DLD1 (cell line): Measurements from ENCODE around the gene PTAR1.
"Not testable (repeated sequence)": the region's sequence is repeated elsewhere in the genome, so short reads cannot be mapped to it uniquely, and the experiment has no call there.

ENCODE experiments used
- in situ Hi-C: cut with HindIII; loops from 2 replicates; pipeline ENCODE4 v1.10.0; 2017; ENCODE audit warnings: low sequenced_read_pairs

The PTAR1 gene, protein sequence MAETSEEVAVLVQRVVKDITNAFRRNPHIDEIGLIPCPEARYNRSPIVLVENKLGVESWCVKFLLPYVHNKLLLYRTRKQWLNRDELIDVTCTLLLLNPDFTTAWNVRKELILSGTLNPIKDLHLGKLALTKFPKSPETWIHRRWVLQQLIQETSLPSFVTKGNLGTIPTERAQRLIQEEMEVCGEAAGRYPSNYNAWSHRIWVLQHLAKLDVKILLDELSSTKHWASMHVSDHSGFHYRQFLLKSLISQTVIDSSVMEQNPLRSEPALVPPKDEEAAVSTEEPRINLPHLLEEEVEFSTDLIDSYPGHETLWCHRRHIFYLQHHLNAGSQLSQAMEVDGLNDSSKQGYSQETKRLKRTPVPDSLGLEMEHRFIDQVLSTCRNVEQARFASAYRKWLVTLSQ

GRCh38 chr9:69759421-69760277, at the start of gene PTAR1:
Gene PTAR1, minus strand, starts transcription at chr9:69760011. Its CDS starts 73 bp downstream, at chr9:69759938.
- in situ Hi-C loops: no loop called here

DNA sequence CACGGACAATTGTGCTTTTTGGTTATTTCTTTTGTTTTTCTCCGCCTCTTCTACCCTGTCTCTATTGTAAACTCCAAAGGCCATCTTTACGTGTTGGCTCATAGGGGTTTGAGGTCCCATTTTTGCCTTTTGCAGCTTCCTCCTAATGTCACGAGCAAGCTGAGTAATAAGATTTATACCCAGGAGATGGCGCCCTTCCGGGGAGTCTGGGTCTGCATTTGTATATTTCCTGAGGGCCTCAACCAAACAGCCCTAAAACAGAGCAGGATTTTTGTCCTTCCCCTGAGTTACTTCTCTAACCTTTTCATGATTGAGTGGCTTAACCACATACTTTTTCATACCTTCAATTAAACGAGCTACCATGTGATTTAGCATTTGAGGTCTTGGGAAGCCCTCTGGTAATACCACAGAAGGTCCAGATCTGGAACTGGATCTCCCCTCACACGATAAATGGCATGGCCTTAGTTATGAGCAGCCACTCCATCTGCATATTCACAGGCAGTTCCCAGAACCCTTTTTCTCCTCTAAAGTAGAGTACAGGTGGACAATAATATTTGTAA, 49.6 kb upstream of the PTAR1 start:
- in situ Hi-C loops: no loop called here

DNA sequence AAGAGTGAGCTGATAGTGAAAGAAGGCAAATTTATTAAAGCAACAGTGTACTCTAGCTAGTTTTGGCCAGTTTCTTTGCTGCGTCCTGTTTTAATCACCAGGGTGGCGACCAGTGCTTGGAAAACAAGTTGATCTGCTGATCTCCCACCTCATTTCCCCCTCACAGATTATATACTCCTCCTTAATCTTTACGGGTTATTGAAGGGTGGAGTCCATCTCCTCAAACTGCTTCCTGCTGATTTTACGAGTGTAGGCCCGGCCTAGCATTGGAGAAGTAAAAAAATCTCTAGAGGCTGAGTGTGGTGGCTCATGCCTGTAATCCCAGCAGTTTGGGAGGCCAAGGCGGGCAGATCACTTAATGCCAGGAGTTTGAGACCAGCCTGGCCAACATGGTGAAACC, 46.8 kb upstream of the PTAR1 start:
- in situ Hi-C loops: no loop called here

- in situ Hi-C loops: no loop called here
Measured at GRCh38 chr9:69805962-69806515, 46.2 kb upstream of the PTAR1 start.

GRCh38 chr9:69801989-69802388, 42.2 kb upstream of the PTAR1 start:
- in situ Hi-C loops: no loop called here

GRCh38 chr9:69800027-69800426, 40.2 kb upstream of the PTAR1 start:
- in situ Hi-C loops: not testable (repeated sequence)

DNA sequence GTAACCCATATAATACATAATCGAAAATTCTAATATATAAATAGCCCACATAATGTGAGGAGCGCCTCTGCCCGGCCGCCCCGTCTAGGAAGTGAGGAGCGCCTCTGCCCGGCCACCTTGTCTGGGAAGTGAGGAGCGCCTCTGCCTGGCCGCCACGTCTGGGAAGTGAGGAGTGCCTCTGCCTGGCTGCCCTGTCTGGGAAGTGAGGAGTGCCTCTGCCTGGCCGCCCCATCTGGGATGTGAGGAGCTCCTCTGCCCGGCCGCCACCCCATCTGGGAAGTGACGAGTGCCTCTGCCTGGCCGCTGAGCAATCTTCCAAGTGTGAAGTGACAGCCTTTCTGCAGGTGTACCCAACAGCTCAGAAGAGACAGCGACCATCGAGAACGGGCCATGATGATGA, 39.7 kb upstream of the PTAR1 start:
- in situ Hi-C loops: not testable (repeated sequence)

GRCh38 chr9:69798744-69799143, 38.9 kb upstream of the PTAR1 start:
- in situ Hi-C loops: no loop called here

- in situ Hi-C loops: no loop called here
Measured at GRCh38 chr9:69797675-69798074, 37.9 kb upstream of the PTAR1 start.

DNA sequence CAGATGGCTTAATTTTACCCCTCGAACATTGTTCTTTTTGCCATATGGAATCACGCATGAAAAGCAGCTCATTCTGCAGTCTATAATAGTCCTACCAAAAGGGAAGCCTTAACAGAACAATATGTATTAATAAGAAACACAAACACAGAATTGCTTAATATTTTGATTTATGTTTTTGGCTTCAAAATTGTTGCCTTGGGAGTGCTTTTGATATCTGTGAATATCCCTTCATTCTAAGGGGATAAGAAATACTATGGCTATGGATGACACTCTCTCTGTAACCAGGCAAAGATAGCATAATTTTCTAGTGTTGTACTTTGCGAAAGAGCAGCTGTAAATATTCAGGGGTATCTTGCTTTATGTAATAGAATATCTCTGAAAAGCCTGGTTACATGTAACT, 34.5 kb upstream of the PTAR1 start:
- in situ Hi-C loops: no loop called here

DNA sequence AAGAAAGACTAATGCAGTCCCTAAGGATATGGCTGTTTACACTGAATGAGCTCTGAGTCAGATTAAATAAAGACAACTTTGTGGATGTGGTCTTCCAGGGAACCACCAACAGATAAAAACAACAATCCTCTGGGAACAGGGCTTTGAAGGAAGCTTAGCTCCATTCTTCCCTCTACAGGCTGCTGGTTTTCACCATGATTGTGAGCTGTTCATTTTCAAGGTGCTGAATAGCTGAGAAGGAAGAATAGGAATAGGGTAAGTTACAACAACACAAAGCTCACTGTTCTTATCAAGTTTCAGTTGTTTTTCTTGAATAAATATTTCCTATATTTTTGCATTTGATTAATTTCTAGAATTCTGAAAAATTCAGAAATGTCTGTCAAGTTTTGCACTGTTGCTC, 25.9 kb upstream of the PTAR1 start:
- in situ Hi-C loops: loop anchor here (5.0 kb wide), 1 partner anchor 42 kb away; no protein-coding TSS in a partner anchor

GRCh38 chr9:69773258-69773657, 13.4 kb upstream of the PTAR1 start:
- in situ Hi-C loops: no loop called here

DNA sequence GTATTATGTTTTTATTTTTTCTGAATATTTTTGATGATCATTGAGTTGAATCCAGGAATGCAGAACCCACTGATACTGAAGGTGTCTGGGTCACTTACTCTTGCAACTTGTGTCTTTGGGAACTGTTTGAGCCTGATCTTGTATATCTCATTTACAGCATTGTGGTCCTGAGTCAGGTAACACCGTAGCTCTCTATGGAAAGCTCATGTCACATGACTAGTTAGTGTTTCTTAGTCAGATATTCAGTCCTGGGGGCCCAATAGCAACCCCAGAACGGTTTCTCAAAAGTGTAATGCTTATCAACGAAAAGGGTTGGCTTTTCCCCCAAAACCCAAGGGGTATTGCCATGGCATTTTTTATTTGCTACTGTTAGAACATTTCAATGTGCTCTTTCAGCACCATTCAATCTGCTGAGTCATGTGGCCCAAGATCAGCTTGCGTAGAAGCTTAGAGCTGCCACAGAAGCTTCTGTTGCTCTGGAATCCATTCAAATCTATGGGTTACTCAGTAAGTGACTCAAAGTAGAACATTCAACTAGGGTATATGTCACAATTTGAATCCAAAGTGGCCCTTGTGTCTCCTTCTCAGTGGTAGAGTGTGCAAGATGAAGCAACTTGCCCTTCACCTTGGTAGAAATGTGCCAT, 12.1 kb upstream of the PTAR1 start:
- in situ Hi-C loops: no loop called here

DNA sequence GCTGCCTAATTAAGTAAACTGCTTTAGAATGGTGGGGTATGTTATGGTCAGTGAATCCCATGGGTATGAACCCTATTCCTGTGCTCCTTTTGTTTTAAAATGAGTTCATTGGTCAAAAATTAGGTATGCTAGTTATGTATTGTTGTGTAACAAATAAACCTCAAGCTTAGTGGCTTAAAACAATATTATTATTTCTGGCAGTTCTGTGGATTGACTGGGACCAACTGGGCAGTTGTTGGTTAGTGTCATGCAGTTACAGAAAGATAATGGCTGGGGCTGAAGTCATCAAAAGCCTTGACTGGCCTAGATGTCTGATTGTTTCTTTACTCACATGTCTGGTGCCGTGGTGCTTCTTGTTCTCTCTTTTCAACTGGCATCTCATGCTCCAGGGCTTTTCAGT, 8.9 kb upstream of the PTAR1 start:
- in situ Hi-C loops: no loop called here

GRCh38 chr9:69768101-69768500, 8.3 kb upstream of the PTAR1 start:
- in situ Hi-C loops: no loop called here

DNA sequence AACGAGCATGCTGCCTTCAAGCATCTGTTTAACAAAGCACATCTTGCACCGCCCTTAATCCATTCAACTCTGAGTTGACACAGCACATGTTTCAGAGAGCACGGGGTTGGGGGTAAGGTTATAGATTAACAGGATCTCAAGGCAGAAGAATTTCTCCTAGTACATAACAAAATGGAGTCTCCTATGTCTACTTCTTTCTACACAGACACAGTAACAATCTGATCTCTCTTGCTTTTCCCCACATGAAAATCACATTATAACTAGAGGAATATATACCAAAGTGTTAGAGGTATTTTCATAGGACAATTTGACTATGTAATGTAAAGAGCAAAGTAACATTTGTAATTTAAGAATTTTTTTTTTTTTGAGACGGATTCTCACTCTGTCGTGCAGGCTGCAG, 4.1 kb upstream of the PTAR1 start:
- in situ Hi-C loops: not testable (repeated sequence)

DNA sequence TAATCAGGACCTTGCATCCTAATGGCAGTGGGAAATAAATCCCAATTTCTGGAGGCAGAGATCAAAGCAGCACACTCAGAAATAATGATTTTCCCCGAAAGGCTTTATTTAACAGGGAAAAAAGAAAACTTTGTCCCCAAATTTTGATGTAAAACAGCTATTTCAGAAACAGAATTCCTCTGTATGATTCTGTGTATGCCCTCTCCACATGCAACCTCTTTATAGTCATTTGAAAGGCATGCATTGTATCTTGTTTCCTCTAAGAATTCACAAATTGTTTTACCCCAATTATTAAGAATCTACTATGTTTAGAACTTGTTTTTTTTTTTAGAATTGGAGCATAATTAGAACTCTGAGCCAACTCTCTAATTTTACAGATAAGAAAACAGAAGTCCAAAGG, 2.7 kb upstream of the PTAR1 start:
- in situ Hi-C loops: no loop called here

- in situ Hi-C loops: no loop called here
Measured at GRCh38 chr9:69760278-69760610, 433 bp upstream of the PTAR1 start.

- in situ Hi-C loops: no loop called here
Measured at GRCh38 chr9:69759021-69759420, 790 bp downstream of the PTAR1 start.

DNA sequence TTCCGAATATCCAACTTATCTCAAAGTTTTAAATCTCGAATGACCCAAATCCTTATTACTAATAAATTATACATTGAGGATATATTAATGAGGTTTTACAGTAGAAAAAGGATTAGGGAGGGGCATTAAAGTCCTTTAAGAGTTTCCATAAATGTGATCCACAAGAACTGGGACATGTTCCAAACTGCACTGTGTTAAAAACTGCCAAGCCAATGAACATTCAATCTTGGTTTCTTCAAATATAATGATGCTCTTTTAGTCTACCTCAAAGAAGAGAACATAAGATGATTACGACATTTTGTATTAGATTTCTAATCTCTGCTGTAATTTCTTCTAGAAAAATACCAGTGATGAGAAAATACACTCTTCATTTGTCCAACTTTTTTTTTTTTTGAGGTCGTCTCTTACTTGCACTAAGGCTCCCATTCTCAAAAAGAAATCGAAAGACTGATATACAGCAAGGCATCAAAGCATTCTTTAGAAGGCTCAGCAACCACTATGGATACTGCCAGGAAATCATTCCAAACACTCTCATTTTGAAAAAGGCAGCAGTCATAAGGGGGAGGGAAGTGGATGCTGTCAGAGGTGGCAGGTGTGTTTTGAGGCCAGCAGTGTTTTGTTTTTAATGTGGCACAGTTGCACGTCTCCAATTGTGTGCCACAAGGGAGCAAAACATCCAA, 1.7 kb downstream of the PTAR1 start:
- in situ Hi-C loops: no loop called here
